ENCODE measurements around the gene NCAM1.

The NCAM1 gene

GRCh38 chr11:113263458-113264259 is 302.4 kb downstream of the NCAM1 start:
- TF ChIP-seq CTCF (IDR thresholded peaks at IDR 0.05), result no peak
- peaks cover 15% of the 10 kb centered on the region for H3K27me3 ChIP-seq
- no peaks in the 10 kb centered on the region for H3K4me1 ChIP-seq (ENCODE audit: control insufficient read depth in 1 of 2, insufficient read depth in 1 of 2, low read depth in 1 of 2, low read length in 1 of 2)
- H3K9me3 ChIP-seq, result no peaks in the 10 kb centered on the region
- no peaks in the 10 kb centered on the region for H3K36me3 ChIP-seq
- no peak overlapping the region for H3K4me3 ChIP-seq (ENCODE audit: low read depth in 1 of 2, low read length in 1 of 2)
- H3K27ac ChIP-seq, result no peak overlapping the region

GRCh38 chr11:113265362-113265761 is 304.1 kb downstream of the NCAM1 start:
- no peak for TF ChIP-seq CTCF (IDR thresholded peaks at IDR 0.05)
- H3K4me3 ChIP-seq (ENCODE audit: low read depth in 1 of 2, low read length in 1 of 2), result no peak overlapping the region
- no peaks in the 10 kb centered on the region for H3K9me3 ChIP-seq
- H3K27ac ChIP-seq, result no peak overlapping the region
- H3K27me3 ChIP-seq, result peaks cover 15% of the 10 kb centered on the region
- H3K36me3 ChIP-seq, result no peaks in the 10 kb centered on the region
- H3K4me1 ChIP-seq (ENCODE audit: control insufficient read depth in 1 of 2, insufficient read depth in 1 of 2, low read depth in 1 of 2, low read length in 1 of 2), result no peaks in the 10 kb centered on the region

- no peak overlapping the region for H3K27ac ChIP-seq
- H3K9me3 ChIP-seq, result no peaks in the 10 kb centered on the region
- no peak for TF ChIP-seq CTCF (IDR thresholded peaks at IDR 0.05)
- peaks cover 15% of the 10 kb centered on the region for H3K27me3 ChIP-seq
- no peaks in the 10 kb centered on the region for H3K36me3 ChIP-seq
- no peak overlapping the region for H3K4me3 ChIP-seq (ENCODE audit: low read depth in 1 of 2, low read length in 1 of 2)
- no peaks in the 10 kb centered on the region for H3K4me1 ChIP-seq (ENCODE audit: control insufficient read depth in 1 of 2, insufficient read depth in 1 of 2, low read depth in 1 of 2, low read length in 1 of 2)
These were observed 306.3 kb downstream of the NCAM1 start for GRCh38 chr11:113267493-113267892.

GRCh38 chr11:113269096-113269495 is 307.9 kb downstream of the NCAM1 start:
- no peaks in the 10 kb centered on the region for H3K9me3 ChIP-seq
- H3K27ac ChIP-seq, result no peak overlapping the region
- H3K36me3 ChIP-seq, result no peaks in the 10 kb centered on the region
- H3K4me1 ChIP-seq (ENCODE audit: control insufficient read depth in 1 of 2, insufficient read depth in 1 of 2, low read depth in 1 of 2, low read length in 1 of 2), result no peaks in the 10 kb centered on the region
- H3K4me3 ChIP-seq (ENCODE audit: low read depth in 1 of 2, low read length in 1 of 2), result no peak overlapping the region
- peaks cover 3% of the 10 kb centered on the region for H3K27me3 ChIP-seq
- no peak for TF ChIP-seq CTCF (IDR thresholded peaks at IDR 0.05)

- no peaks in the 10 kb centered on the region for H3K4me1 ChIP-seq (ENCODE audit: control insufficient read depth in 1 of 2, insufficient read depth in 1 of 2, low read depth in 1 of 2, low read length in 1 of 2)
- no peak overlapping the region for H3K4me3 ChIP-seq (ENCODE audit: low read depth in 1 of 2, low read length in 1 of 2)
- H3K27ac ChIP-seq, result no peak overlapping the region
- peaks cover 3% of the 10 kb centered on the region for H3K27me3 ChIP-seq
- no peaks in the 10 kb centered on the region for H3K36me3 ChIP-seq
- no peak for TF ChIP-seq CTCF (IDR thresholded peaks at IDR 0.05)
- H3K9me3 ChIP-seq, result no peaks in the 10 kb centered on the region
These were observed 308.4 kb downstream of the NCAM1 start for GRCh38 chr11:113269636-113270035.
